Activated naive CD8-positive, alpha-beta T cell treated with anti-CD3 and anti-CD28 coated beads for 36 hours (primary cell): ENCODE results near the gene ITGB7. TPM values are rescaled to one million over a fixed set of nuclear protein-coding genes. Genes with fewer than 3 reads are reported as not detected.

ENCODE experiments used
- DNase-seq: peaks from one replicate; pipeline ENCODE4 v3.0.0; 2021
- H3K27ac Mint-ChIP-seq: one replicate; pipeline ENCODE4 v1.8.0; 2022; ENCODE audit warnings: mild to moderate bottlenecking, moderate library complexity, mixed read lengths
- H3K27me3 Mint-ChIP-seq: one replicate; pipeline ENCODE4 v1.8.0; 2022; ENCODE audit warnings: mild to moderate bottlenecking, mixed read lengths
- H3K36me3 Mint-ChIP-seq: one replicate; pipeline ENCODE4 v1.8.0; 2021; ENCODE audit warnings: mild to moderate bottlenecking, mixed read lengths
- H3K4me1 Mint-ChIP-seq: one replicate; pipeline ENCODE4 v1.8.0; 2021; ENCODE audit warnings: mixed read lengths
- H3K4me3 Mint-ChIP-seq: one replicate; pipeline ENCODE4 v1.8.0; 2022; ENCODE audit warnings: mild to moderate bottlenecking, moderate library complexity, mixed read lengths
- H3K9me3 Mint-ChIP-seq: one replicate; pipeline ENCODE4 v1.8.0; 2022; ENCODE audit warnings: mixed read lengths
- total RNA-seq, 2 experiments: library from RNA; stranded (reverse); gene quantifications; one replicate each; pipeline ENCODE4 v1.2.3, GENCODE V29; 2021

The ITGB7 gene
- 100 to 1,000 TPM; 102 to 105 TPM for total RNA-seq

GRCh38 chr12:53207042-53207441, at the start of gene ITGB7:
TSS of gene ITGB7 (minus strand) at chr12:53207251. CDS start at chr12:53200443, 6,808 bp downstream.
- Mint-ChIP-seq H3K9me3 (peaks cover 3% of the 10 kb centered on the region), H3K4me3 (peak within 1 kb of the TSS; percentile 90), H3K36me3 (peaks cover 54% of the 10 kb centered on the region), H3K4me1 (peaks cover 57% of the 10 kb centered on the region), H3K27me3 (no peaks in the 10 kb centered on the region), H3K27ac (peak within 1 kb of the TSS; percentile 88)
- DNase-seq: peak; percentile 76

DNA sequence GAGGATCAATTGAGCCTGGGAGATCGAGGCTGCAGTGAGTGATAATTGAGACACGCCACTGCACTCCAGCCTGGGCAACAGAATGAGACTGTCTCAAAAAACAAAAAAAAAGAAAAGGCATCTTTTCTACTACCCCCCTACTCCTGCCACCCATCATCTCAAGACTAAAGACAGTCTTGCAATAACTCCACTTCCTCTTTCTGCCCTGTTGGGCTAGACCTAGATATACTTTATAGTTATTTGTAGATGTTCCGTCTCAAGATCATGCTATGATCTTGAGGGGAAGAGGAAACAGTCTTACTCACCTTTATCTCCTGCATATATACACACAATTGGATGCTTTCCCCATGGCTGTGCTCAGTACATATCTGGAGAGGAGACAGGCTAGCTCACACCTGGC, 48.9 kb upstream of the ITGB7 start:
- H3K4me1 Mint-ChIP-seq: peaks cover 47% of the 10 kb centered on the region
- H3K4me3 Mint-ChIP-seq: no peak overlapping the region

DNA sequence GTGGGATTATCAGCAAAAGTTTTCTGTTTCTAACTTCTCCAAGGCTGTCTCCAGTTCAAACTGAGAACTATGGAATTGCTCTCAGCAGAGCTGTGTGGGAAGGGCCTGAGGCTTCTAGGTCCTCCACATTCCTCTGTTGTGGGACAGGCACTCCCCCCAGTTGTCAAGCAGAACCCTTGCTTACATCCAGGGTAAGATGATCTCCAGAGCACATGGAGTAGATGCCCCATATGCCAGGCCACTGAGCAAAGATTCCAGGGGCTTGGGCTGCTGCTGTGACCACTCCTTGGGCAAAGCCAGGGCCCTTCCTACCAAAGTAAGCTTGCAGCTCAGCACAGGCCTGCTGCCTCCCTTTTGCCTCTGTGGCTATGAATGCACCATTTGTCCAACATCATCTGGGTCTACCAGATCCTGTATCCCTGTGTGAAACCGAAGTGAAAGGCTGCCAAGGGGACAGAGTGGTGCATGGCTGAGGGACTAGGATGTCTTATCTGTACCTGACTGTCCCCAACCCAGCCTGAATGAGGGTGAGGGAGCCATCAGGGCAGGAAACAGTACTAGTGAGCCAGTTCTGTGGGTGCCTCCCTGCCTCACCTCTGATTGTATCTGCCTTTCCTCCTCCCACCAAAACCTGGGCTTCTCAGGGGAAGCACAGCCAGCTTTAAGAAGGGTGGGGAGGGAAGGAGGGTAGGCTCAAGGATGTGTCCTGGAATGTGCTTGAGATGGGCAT, 47.9 kb upstream of the ITGB7 start:
- peak overlapping the region; percentile 38 for H3K27ac Mint-ChIP-seq
- no peaks in the 10 kb centered on the region for H3K9me3 Mint-ChIP-seq
- no peak for DNase-seq
- peaks cover 12% of the 10 kb centered on the region for H3K36me3 Mint-ChIP-seq
- H3K4me3 Mint-ChIP-seq: no peak overlapping the region
- peaks cover 45% of the 10 kb centered on the region for H3K4me1 Mint-ChIP-seq
- H3K27me3 Mint-ChIP-seq: no peaks in the 10 kb centered on the region

More for the DNA sequence above, 48.9 kb upstream of the ITGB7 start:
- Mint-ChIP-seq H3K27me3 (no peaks in the 10 kb centered on the region), H3K9me3 (no peaks in the 10 kb centered on the region), H3K27ac (peak overlapping the region; percentile 42), H3K36me3 (peaks cover 12% of the 10 kb centered on the region)
- DNase-seq: no peak

- no peak for DNase-seq
- Mint-ChIP-seq H3K4me1 (peaks cover 36% of the 10 kb centered on the region), H3K36me3 (peaks cover 12% of the 10 kb centered on the region), H3K27me3 (no peaks in the 10 kb centered on the region), H3K9me3 (no peaks in the 10 kb centered on the region), H3K4me3 (peak overlapping the region; percentile 99), H3K27ac (peak overlapping the region; percentile 97)
These were observed 46.2 kb upstream of the ITGB7 start for GRCh38 chr12:53253298-53253697.

DNA sequence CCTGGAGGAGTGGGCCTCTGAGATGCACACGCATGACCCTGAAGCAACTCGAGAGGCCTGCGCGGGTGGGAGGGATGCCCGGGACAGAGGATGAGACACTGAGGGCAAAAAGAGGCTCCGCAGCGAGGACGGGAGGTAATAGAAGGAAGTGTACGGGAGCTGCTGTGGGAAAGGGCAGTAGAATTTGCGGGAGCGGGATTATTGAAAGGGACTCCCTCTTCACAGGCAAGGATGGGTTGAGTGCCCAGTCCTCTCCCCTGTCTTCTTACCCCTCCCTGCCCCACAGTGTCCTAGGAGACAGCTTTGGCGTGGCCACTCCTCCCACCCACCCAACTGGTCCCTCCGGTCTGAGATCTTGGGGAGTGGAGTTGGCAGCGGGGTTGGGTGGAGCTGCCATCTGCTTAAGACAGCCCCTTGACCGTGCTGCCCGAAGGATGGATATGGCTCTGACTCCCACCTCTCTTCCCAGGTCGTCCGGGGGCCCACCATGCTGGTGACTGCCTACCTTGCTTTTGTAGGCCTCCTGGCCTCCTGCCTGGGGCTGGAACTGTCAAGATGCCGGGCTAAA, 45.4 kb upstream of the ITGB7 start:
- peaks cover 12% of the 10 kb centered on the region for H3K36me3 Mint-ChIP-seq
- H3K4me3 Mint-ChIP-seq: peak overlapping the region; percentile 99
- no peaks in the 10 kb centered on the region for H3K27me3 Mint-ChIP-seq
- peak; percentile 14 for DNase-seq
- peak overlapping the region; percentile 97 for H3K27ac Mint-ChIP-seq
- peaks cover 36% of the 10 kb centered on the region for H3K4me1 Mint-ChIP-seq
- H3K9me3 Mint-ChIP-seq: no peaks in the 10 kb centered on the region

DNA sequence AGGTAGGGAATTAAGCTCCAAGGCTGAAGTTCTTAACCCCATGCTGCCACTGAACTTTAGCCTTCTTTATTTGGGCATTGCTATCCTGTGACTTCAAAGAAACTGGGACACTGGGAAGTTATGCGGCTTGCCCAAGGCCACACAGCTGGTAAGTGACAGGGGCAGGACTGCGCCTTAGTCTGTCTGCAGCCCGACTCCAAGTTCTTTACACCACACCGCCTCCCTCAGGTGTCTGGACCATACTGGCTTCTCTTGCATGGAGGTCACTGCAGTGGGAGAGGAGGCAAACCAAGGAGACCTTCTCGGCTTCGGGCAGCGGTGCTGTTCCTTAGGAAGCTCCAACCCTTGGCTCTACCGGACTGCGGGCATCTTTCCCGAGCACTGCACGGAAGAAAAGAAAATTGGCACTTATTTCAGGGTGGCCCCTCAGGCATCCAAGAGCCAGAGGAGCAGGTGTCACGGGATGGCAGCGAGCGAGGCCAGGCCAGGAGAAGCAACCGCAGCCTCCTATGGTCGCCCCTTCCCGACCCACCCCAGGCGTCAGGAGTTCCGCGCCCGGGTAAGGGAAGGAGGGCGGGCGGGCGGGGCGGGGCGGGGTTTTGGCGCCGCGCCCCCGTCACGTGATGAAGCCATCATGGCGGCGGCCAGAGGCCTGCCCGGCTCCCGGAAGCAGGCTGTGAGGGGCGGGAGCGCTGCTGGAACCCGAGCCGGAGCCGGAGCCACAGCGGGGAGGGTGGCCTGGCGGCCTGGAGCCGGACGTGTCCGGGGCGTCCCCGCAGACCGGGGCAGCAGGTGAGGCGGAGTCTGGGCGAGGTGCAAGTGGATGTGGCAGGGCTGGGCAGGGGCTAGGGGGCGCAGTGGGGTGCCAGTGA, 44.7 kb upstream of the ITGB7 start:
- Mint-ChIP-seq H3K4me1 (peaks cover 36% of the 10 kb centered on the region), H3K27ac (peak overlapping the region; percentile 97)
- DNase-seq: peak; percentile 82

GRCh38 chr12:53245286-53245685, 38.2 kb upstream of the ITGB7 start:
- Mint-ChIP-seq H3K27me3 (peaks cover 3% of the 10 kb centered on the region), H3K27ac (no peak overlapping the region), H3K4me3 (no peak overlapping the region), H3K4me1 (peaks cover 5% of the 10 kb centered on the region), H3K36me3 (no peaks in the 10 kb centered on the region), H3K9me3 (no peaks in the 10 kb centered on the region)
- DNase-seq: no peak

More for the DNA sequence above, 44.7 kb upstream of the ITGB7 start:
- Mint-ChIP-seq H3K27me3 (no peaks in the 10 kb centered on the region), H3K9me3 (no peaks in the 10 kb centered on the region), H3K36me3 (peaks cover 12% of the 10 kb centered on the region), H3K4me3 (peak overlapping the region; percentile 99)

GRCh38 chr12:53244337-53244736, 37.3 kb upstream of the ITGB7 start:
- no peaks in the 10 kb centered on the region for H3K36me3 Mint-ChIP-seq
- no peak overlapping the region for H3K27ac Mint-ChIP-seq
- H3K4me3 Mint-ChIP-seq: no peak overlapping the region
- no peaks in the 10 kb centered on the region for H3K9me3 Mint-ChIP-seq
- H3K27me3 Mint-ChIP-seq: peaks cover 3% of the 10 kb centered on the region
- DNase-seq: no peak
- peaks cover 5% of the 10 kb centered on the region for H3K4me1 Mint-ChIP-seq

GRCh38 chr12:53241623-53242412, 34.8 kb upstream of the ITGB7 start:
- Mint-ChIP-seq H3K4me1 (peaks cover 12% of the 10 kb centered on the region), H3K36me3 (no peaks in the 10 kb centered on the region), H3K9me3 (no peaks in the 10 kb centered on the region), H3K27ac (no peak overlapping the region), H3K27me3 (peaks cover 3% of the 10 kb centered on the region), H3K4me3 (no peak overlapping the region)
- DNase-seq: no peak

DNA sequence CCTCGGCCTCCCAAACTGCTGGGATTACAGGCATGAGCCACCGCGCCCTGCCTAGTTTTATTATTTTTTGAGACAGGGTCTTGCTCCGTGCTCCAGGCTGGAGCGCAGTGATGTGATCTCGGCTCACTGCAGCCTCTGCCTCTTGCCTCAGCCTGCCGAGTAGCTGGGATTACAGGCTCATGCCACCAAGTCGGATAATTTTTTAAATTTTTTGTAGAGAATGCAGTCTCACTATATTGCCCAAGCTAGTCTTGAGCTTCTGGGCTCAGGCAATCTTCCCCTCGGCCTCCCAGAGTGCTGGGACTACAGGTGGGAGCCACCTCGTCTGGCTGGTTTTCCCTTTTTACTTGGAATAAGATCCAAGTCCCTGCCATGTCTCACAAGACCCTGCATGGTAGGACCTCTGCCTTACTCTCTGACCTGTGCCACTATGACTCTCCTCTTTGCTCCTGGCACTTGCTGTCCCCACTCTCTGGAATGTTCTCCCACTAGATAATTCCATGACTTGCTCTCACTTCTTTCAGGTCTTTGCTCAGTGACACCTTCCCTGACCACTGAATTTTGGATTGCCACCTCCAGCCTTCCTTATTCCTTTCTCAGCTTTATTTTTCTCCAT, 32.7 kb upstream of the ITGB7 start:
- Mint-ChIP-seq H3K4me3 (no peak overlapping the region), H3K27ac (no peak overlapping the region), H3K36me3 (no peaks in the 10 kb centered on the region), H3K4me1 (peaks cover 31% of the 10 kb centered on the region), H3K9me3 (no peaks in the 10 kb centered on the region), H3K27me3 (peaks cover 3% of the 10 kb centered on the region)
- no peak for DNase-seq

- Mint-ChIP-seq H3K36me3 (no peaks in the 10 kb centered on the region), H3K9me3 (no peaks in the 10 kb centered on the region), H3K4me3 (peak overlapping the region; percentile 52), H3K4me1 (peaks cover 49% of the 10 kb centered on the region), H3K27ac (peak overlapping the region; percentile 77), H3K27me3 (no peaks in the 10 kb centered on the region)
- DNase-seq: peak; percentile 49
These were observed 29.5 kb upstream of the ITGB7 start for GRCh38 chr12:53236443-53237111.

- no peaks in the 10 kb centered on the region for H3K27me3 Mint-ChIP-seq
- no peaks in the 10 kb centered on the region for H3K9me3 Mint-ChIP-seq
- no peaks in the 10 kb centered on the region for H3K36me3 Mint-ChIP-seq
- DNase-seq: no peak
- peaks cover 51% of the 10 kb centered on the region for H3K4me1 Mint-ChIP-seq
- H3K27ac Mint-ChIP-seq: peak overlapping the region; percentile 77
- H3K4me3 Mint-ChIP-seq: peak overlapping the region; percentile 1
These were observed 28.8 kb upstream of the ITGB7 start for GRCh38 chr12:53235742-53236442.

- H3K27ac Mint-ChIP-seq: no peak overlapping the region
- H3K4me3 Mint-ChIP-seq: no peak overlapping the region
- DNase-seq: no peak
- no peaks in the 10 kb centered on the region for H3K9me3 Mint-ChIP-seq
- H3K27me3 Mint-ChIP-seq: no peaks in the 10 kb centered on the region
- no peaks in the 10 kb centered on the region for H3K36me3 Mint-ChIP-seq
- H3K4me1 Mint-ChIP-seq: peaks cover 53% of the 10 kb centered on the region
These were observed 28.1 kb upstream of the ITGB7 start for GRCh38 chr12:53235164-53235563.
